Mesodermal cell (in vitro differentiated cells): ENCODE measurements around the gene TRMT2A.

ENCODE experiments used
- H3K27ac ChIP-seq: 2 replicates; pipeline ENCODE4 v1.7.0; 2013; ENCODE audit warnings: mild to moderate bottlenecking, low read depth, low read length, moderate library complexity; ENCODE audit not compliant: severe bottlenecking
- H3K36me3 ChIP-seq: 2 replicates; pipeline ENCODE4 v1.7.1; 2013; ENCODE audit warnings: mild to moderate bottlenecking, low read length, moderate library complexity; ENCODE audit not compliant: control insufficient read depth, insufficient read depth
- H3K4me1 ChIP-seq: one replicate; pipeline ENCODE4 v1.7.1; 2013; ENCODE audit warnings: mild to moderate bottlenecking, low read length; ENCODE audit not compliant: insufficient read depth, control insufficient read depth, poor library complexity, severe bottlenecking
- H3K4me3 ChIP-seq: 2 replicates; pipeline ENCODE4 v1.7.0; 2013; ENCODE audit warnings: low read length, control low read depth, mild to moderate bottlenecking; ENCODE audit not compliant: insufficient read depth, poor library complexity, severe bottlenecking; ENCODE audit errors: extremely low read depth
- H3K9me3 ChIP-seq: 2 replicates; pipeline ENCODE4 v1.7.1; 2013; ENCODE audit warnings: mild to moderate bottlenecking, low read length, moderate library complexity; ENCODE audit not compliant: control insufficient read depth
- WGBS, 2 experiments: methylation state at CpG; one replicate each; pipeline ENCODE4 v1.1.5; 2013; ENCODE audit warnings: missing lambda C conversion rate in 2 of 2; ENCODE audit not compliant: insufficient coverage in 2 of 2; 5-methylcytosine and 5-hydroxymethylcytosine counted together

Gene TRMT2A

DNA sequence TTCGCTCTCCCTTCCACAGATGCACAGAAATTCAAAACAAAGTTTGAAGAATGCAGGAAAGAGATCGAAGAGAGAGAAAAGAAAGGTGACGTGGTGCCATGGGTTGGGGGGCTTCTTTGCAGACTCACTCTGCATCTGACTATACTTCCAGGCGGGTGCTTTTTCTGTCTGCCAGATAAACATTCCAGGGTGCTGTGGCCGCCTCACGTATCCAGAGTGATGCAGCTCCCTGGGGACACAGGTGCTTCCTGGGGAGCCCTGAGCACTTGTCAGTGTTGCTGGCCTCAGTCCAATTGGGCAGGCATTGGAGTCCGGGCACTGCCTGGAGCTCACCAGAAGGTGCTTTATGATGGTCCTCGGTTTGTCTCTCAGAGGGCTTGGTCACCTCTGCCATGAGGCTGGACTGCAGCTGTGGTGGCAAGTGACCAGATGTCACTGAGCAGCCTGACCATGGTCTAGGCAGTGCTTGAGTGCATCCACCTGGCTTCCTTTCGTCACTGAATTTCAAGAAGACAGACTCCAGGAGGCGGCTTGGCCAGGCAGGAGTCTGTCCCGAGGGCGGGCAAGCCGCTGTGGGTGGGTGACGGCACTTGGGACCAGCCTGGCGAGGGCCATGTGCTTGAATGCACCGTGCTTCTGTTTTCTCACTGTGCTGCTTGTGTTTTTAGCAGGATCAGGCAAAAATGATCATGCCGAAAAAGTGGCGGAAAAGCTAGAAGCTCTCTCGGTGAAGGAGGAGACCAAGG is 9.4 kb upstream of the TRMT2A start:
- Histone ChIP-seq H3K4me3 (no peak overlapping the region), H3K9me3 (no peaks in the 10 kb centered on the region), H3K27ac (no peak overlapping the region), H3K36me3 (peaks cover 70% of the 10 kb centered on the region), H3K4me1 (no peaks in the 10 kb centered on the region)
- WGBS, 2 experiments: 94 to 97% methylated on average over 17 to 18 of the region's 19 CpGs

DNA sequence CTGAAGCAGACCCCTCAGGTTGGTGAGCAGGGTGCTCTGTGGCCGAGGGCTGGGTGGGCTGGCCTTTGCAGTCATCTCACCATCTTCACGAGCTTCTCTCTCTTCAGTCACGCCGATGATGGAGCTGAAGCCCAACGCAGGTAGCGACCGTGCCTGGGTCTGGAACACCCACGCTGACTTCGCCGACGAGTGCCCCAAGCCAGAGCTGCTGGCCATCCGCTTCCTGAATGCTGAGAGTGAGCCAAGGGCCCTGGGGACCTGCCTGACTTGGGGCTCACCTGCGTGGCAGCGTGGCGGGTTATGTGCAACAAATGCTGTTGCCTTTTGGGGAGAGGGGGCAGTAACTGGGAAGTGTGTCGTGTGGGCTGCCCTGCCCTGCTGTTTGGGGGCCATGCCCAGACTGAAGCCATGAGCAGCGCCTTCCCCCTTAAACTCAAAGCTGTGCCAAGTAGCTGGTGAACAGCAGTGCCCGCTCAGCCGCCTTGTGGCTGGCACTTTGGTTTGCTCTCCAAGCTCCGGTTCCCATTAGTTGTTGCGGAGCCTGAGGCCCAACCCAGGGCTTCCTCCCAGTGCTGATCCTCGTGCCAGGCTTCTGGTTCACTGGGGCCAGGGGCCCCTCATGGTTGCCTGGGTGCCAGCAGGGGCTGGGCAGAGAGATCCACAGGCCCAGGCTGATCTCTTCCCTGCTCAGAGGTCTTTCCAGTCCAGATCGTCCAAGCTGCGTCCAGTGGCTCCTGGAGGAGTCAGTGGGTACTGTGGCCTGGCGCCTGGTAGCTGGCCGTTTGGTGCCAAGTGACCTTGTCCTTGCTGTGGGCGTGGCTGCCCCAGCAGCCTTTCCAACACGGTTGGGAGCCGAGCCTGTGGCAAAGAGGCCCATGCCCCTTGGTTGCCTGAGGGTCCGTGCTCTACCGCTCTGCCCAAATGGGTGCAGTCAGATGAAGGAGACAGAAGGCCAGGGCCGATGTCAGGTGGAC is 8.5 kb upstream of the TRMT2A start:
- WGBS, 2 experiments: 97 to 98% methylated on average over 23 to 31 of the region's 32 CpGs
- Histone ChIP-seq H3K27ac (no peak overlapping the region), H3K36me3 (peaks cover 78% of the 10 kb centered on the region), H3K9me3 (no peaks in the 10 kb centered on the region), H3K4me3 (no peak overlapping the region), H3K4me1 (no peaks in the 10 kb centered on the region)

DNA sequence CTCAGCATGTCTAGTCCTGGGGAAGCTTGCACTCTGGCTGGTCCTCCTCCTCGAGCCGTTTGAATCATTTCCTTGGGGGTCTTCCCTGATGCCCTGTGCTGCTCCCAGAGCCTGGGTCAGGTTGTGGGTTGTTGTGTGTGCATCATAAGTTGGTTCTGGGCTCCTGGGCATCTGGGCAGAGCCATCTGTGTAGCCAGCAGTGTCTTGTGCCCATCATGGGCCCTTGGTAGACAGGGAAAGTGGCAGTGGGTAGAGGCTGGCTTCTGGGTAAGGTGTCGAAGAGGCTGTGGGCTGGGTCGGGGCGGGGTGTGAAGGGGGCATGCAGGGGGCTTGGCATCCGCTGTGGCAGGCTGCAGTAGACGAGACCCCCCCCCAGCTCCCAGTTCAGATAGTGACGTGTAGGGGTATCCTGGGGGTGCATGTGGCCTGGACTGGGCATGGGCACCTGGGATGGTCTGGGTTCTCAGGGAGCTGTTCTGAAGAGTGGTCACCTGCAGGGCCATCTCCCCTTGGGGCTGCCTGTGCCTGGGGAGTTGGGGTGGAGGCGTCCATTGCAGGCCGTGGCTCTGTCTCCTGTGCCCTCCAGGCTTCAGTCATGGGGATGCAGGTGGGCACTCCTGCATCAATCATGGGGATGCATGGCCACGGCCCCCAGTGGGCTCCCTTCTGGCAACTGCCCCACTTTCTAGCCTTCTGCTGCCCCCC is 7.2 kb upstream of the TRMT2A start:
- Histone ChIP-seq H3K4me1 (peaks cover 4% of the 10 kb centered on the region), H3K36me3 (peaks cover 91% of the 10 kb centered on the region), H3K27ac (no peak overlapping the region), H3K4me3 (no peak overlapping the region), H3K9me3 (no peaks in the 10 kb centered on the region)
- 95 to 97% methylated on average over 5 to 8 of the region's 11 CpGs for WGBS, 2 experiments

DNA sequence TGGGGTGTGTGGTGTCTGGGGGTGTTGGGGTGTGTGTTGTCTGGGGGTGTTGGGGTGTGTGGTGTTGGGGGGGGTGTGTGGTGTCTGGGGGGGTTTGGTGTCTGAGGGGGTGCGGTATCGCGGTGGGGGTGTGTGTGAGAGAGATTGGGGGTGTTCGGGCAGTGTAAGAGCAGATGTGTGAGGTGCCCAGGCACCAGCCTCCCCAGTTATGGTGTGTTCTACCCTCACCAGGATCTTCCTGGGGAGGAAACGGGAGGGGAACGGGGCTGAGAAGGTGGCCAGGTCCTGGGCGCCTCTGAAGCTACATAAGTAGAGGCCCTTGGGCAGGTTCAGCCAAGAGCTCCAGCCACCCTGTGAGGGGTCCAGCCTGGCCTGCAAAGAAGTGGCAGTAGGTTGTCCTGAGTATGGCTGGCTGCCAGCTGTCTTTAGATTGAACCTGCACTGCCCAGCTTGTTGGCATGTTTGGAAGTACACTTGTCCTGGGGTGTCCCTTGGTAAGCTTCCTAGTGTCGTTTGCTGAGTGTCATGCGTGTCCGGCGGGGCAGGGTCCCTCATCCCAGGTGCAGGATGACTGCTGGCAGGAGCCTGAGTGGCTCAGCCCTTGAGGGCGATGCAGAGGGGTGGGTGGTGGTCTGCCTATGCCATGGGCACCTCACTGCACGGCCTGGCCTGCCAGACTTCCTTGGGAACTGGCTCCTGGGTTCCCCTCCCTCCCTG is 6.5 kb upstream of the TRMT2A start:
- H3K4me1 ChIP-seq: peaks cover 10% of the 10 kb centered on the region
- peaks cover 95% of the 10 kb centered on the region for H3K36me3 ChIP-seq
- H3K4me3 ChIP-seq: no peak overlapping the region
- H3K27ac ChIP-seq: no peak overlapping the region
- H3K9me3 ChIP-seq: no peaks in the 10 kb centered on the region
- 93 to 100% methylated on average over 7 to 9 of the region's 13 CpGs for WGBS, 2 experiments

GRCh38 chr22:20121856-20122415 is 4.9 kb upstream of the TRMT2A start:
- H3K27ac ChIP-seq: no peak overlapping the region
- peaks cover 10% of the 10 kb centered on the region for H3K4me1 ChIP-seq
- 96% methylated on average over 21 to 22 of the region's 22 CpGs for WGBS, 2 experiments
- no peaks in the 10 kb centered on the region for H3K9me3 ChIP-seq
- peaks cover 83% of the 10 kb centered on the region for H3K36me3 ChIP-seq
- no peak overlapping the region for H3K4me3 ChIP-seq

DNA sequence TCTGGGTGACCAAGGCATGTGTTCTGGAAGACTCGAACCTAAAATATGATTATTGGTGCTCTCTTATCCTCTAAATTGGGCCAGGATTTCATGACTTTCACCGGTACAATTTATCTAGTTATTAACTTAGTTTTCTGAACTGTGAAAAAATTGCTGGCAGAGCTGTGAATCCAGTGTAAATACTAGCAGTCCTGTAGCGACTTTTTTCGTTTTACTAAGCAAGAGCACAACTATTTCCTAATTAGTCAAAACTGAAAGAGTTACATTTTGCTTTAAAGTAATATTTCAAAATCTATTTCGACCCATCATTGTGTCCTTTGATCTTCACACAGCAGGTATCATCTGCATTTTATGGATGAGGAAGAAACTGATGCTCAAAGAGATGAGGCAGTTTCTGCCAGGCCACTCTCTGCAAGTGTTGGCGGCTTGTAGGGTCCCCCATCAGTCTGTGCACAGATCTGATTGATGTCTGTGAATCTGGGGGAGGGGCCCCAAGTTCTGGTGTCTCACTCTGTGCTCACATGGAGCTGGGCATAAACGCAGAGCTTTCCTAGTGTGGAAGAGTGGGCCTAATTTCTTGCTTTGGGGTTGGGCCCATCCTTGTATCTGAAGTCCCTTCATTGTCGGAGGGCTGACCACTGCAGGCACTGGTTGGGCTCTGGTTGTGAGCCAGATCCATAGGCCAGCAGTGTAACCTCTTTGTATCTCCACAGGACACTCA is 1.4 kb upstream of the TRMT2A start:
- H3K4me1 ChIP-seq: peaks cover 16% of the 10 kb centered on the region
- 27 to 32% methylated on average over 4 to 5 of the region's 8 CpGs for WGBS, 2 experiments
- peak overlapping the region; percentile 98 for H3K4me3 ChIP-seq
- H3K36me3 ChIP-seq: peaks cover 77% of the 10 kb centered on the region
- H3K9me3 ChIP-seq: no peaks in the 10 kb centered on the region
- H3K27ac ChIP-seq: peak overlapping the region; percentile 16

- H3K27ac ChIP-seq: peak overlapping the region; percentile 16
- peak overlapping the region; percentile 98 for H3K4me3 ChIP-seq
- 0 to 1% methylated on average over 28 to 31 of the region's 66 CpGs for WGBS, 2 experiments
- peaks cover 16% of the 10 kb centered on the region for H3K4me1 ChIP-seq
- H3K36me3 ChIP-seq: peaks cover 78% of the 10 kb centered on the region
- H3K9me3 ChIP-seq: no peaks in the 10 kb centered on the region
Observed at GRCh38 chr22:20117633-20118299, 740 bp upstream of the TRMT2A start.

- WGBS, 2 experiments: 26 to 29% methylated on average over 18 to 22 of the region's 27 CpGs
- peak overlapping the region; percentile 82 for H3K27ac ChIP-seq
- H3K36me3 ChIP-seq: peaks cover 76% of the 10 kb centered on the region
Observed at GRCh38 chr22:20116376-20116950, 563 bp downstream of the TRMT2A start.

More at GRCh38 chr22:20116376-20116950, 563 bp downstream of the TRMT2A start:
- Histone ChIP-seq H3K9me3 (no peaks in the 10 kb centered on the region), H3K4me3 (peak overlapping the region; percentile 98), H3K4me1 (peaks cover 16% of the 10 kb centered on the region)
